OCI-LY1 (cell line): ENCODE data around the gene FCAMR.

ENCODE experiments used
- CTCF ChIP-seq: fragments of 200-600 bp; sonication (generic), shearing (Covaris generic); IDR thresholded peaks from 2 replicates; pipeline ENCODE4 v1.5.1; 2017; ENCODE audit warnings: mild to moderate bottlenecking, antibody characterized with exemption, low read length, moderate library complexity, mixed read lengths
- EZH2 ChIP-seq: fragments of 200-600 bp; sonication (generic), shearing (Covaris generic); IDR thresholded peaks from 2 replicates; pipeline ENCODE4 v1.8.0; 2017; ENCODE audit warnings: borderline replicate concordance, mixed run types, mild to moderate bottlenecking, antibody characterized with exemption, low read length, moderate library complexity, mixed read lengths

- no peak for TF ChIP-seq CTCF
- TF ChIP-seq EZH2, result no peak
These were observed 16.6 kb upstream of the FCAMR start for GRCh38 chr1:206986885-206987284.
